Ovary (tissue), 9 donors: ENCODE measurements around the gene NDUFS4. TPM values are rescaled to one million over a fixed set of nuclear protein-coding genes. Genes with fewer than 3 reads are reported as not detected.

ENCODE experiments used
- DNase-seq, 5 donors: peaks; one replicate each; pipeline ENCODE4 v3.0.0-alpha.2; 2019 to 2020
- H3K27ac ChIP-seq, 2 donors: fragments of 200-600 bp; one replicate each; pipeline versions ENCODE4 v1.5.1 to v1.8.0; 2019 to 2022
- H3K27me3 ChIP-seq: fragments of 200-600 bp; one replicate; pipeline ENCODE4 v1.8.0; 2022
- H3K36me3 ChIP-seq: fragments of 200-600 bp; sonication (generic); one replicate; pipeline ENCODE4 v1.5.1; 2019
- H3K4me1 ChIP-seq: one replicate; pipeline ENCODE4 v1.8.1; 2013; ENCODE audit warnings: mild to moderate bottlenecking, moderate library complexity; ENCODE audit not compliant: insufficient read depth
- H3K4me3 ChIP-seq: fragments of 200-600 bp; sonication (generic); one replicate; pipeline ENCODE4 v1.5.1; 2017
- H3K9me3 ChIP-seq, 2 donors: fragments of 200-600 bp in 1 of 2; sonication (generic) in 1 of 2; one replicate each; pipeline versions ENCODE4 v1.5.1 to v1.8.1; 2013 to 2019; ENCODE audit warnings: mild to moderate bottlenecking in 1 of 2, moderate library complexity in 1 of 2
- CTCF ChIP-seq, 3 donors: fragments of 450-650 bp in 2 of 3; fragments of 200-600 bp in 1 of 3; IDR thresholded peaks; one replicate each; pipeline versions ENCODE4 v1.5.1 to v1.8.0; 2016 to 2022; ENCODE audit warnings: antibody characterized with exemption in 3 of 3, mild to moderate bottlenecking in 1 of 3
- EP300 ChIP-seq: sonication (generic); formaldehyde crosslinking; IDR thresholded peaks from one replicate; pipeline ENCODE4 v1.6.1; 2017; ENCODE audit warnings: antibody characterized with exemption
- POLR2A ChIP-seq: fragments of 450-650 bp; IDR thresholded peaks from one replicate; pipeline ENCODE4 v1.6.1; 2017; ENCODE audit warnings: antibody characterized with exemption, mild to moderate bottlenecking, moderate library complexity
- WGBS, 3 donors: extraction: QIAGEN DNeasy Blood & Tissue Kit in 1 of 3; methylation state at CpG; one replicate each; pipeline versions ENCODE4 v1.1.5 to v1.1.7; 2013 to 2017; 5-methylcytosine and 5-hydroxymethylcytosine counted together
- intact Hi-C, 4 donors: fragments of 100-400 bp; cut with DNase I; formaldehyde crosslinking; loops; one replicate each; pipeline versions ENCODE4 v1.11.0 to v1.15.1; 2022 to 2023
- polyA plus RNA-seq, 2 donors: library from polyadenylated mRNA; stranded (reverse); fragments of 200-250 nt in 1 of 2; fragments of 350-450 nt in 1 of 2; fragmentation: Illumina TruSeq in 1 of 2; extraction: RNeasy Lipid Tissue Mini Kit (QIAGEN cat#74804) in 1 of 2; gene quantifications; one replicate each; pipeline ENCODE4 v1.2.3, GENCODE V29; 2013 to 2014
- total RNA-seq, 7 donors: library from RNA; depleted of rRNA in 2 of 7; stranded (reverse); fragments of >200 nt in 2 of 7; fragmentation: NEBNext Ultra II Directional in 3 of 7; extraction: Animal tissue kit (Norgen Biotek cat#: 25700) in 3 of 7; gene quantifications; one replicate each; pipeline versions ENCODE4 v1.1.0 to v1.2.4, GENCODE V29; 2016 to 2023
- donor health status: DM: no; HTN: no; CAD: no; lungs with moderate emphysema.
- donor health status: DM: no; HTN: no; CAD: no.
- donor health status: Bipolar disorder and iron deficiency.
- donor health status: DM: yes; HTN: yes; CAD: no.
- donor health status: DM: no; HTN: no; CAD: no.
- donor health status: DM: yes; HTN: yes; CAD: no.

NDUFS4 gene
- total and polyA plus RNA-seq, 9 donors, result 75.1 to 145 (median 101) TPM

GRCh38 chr5:53580547-53580946 lies 20.1 kb downstream of the NDUFS4 start:
- Histone ChIP-seq H3K27ac (no peak overlapping the region), H3K9me3 (no peaks in the 10 kb centered on the region), H3K36me3 (no peaks in the 10 kb centered on the region), H3K4me1 (peaks cover 5% of the 10 kb centered on the region), H3K27me3 (no peaks in the 10 kb centered on the region), H3K4me3 (no peak overlapping the region)
- 95 to 99% (median 95%) methylated on average over 7 of the region's 7 CpGs for WGBS, 3 donors
- DNase-seq, result no peak
- intact Hi-C loops, result no loop called here
- TF ChIP-seq POLR2A, result no peak
- TF ChIP-seq CTCF (IDR thresholded peaks at IDR 0.05), result no peak
- TF ChIP-seq EP300, result no peak

- peaks cover 5% of the 10 kb centered on the region for H3K4me1 ChIP-seq
- no peak for DNase-seq
- no peaks in the 10 kb centered on the region for H3K27me3 ChIP-seq
- H3K27ac ChIP-seq, result no peak overlapping the region
- intact Hi-C loops, result no loop called here
- H3K9me3 ChIP-seq, result no peaks in the 10 kb centered on the region
- 20 to 31% (median 22%) methylated on average over 4 of the region's 4 CpGs for WGBS, 3 donors
- no peak for TF ChIP-seq EP300
- TF ChIP-seq CTCF (IDR thresholded peaks at IDR 0.05), result no peak
- TF ChIP-seq POLR2A, result no peak
- H3K4me3 ChIP-seq, result no peak overlapping the region
- no peaks in the 10 kb centered on the region for H3K36me3 ChIP-seq
Observed at GRCh38 chr5:53582225-53582624, 21.8 kb downstream of the NDUFS4 start.

DNA sequence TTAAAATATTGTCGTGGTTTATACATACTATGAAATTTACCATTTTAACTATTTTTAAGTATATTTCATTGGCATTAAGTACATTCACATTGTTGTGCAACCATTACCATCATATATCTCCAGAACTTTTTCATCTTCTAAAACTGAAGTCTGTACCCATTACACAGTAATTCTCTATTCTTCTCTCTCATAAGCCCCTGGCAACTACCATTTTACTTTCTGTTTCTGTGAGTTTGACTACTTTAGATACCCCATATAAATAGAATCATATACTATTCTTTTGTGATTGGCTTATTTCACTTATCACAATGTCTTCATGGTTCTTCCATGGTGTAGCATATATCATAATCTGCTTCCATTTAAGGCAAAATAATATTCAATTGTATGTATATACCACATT lies 30.3 kb downstream of the NDUFS4 start:
- Histone ChIP-seq H3K9me3 (no peaks in the 10 kb centered on the region), H3K36me3 (no peaks in the 10 kb centered on the region), H3K27me3 (no peaks in the 10 kb centered on the region), H3K4me3 (no peak overlapping the region), H3K27ac (no peak overlapping the region), H3K4me1 (peaks cover 2% of the 10 kb centered on the region)
- TF ChIP-seq POLR2A (no peak), CTCF (IDR thresholded peaks at IDR 0.05) (no peak), EP300 (no peak)
- no peak for DNase-seq
- WGBS, 3 donors, result 89 to 96% (median 94%) methylated on average over 1 of the region's 1 CpG
- intact Hi-C loops, result no loop called here

DNA sequence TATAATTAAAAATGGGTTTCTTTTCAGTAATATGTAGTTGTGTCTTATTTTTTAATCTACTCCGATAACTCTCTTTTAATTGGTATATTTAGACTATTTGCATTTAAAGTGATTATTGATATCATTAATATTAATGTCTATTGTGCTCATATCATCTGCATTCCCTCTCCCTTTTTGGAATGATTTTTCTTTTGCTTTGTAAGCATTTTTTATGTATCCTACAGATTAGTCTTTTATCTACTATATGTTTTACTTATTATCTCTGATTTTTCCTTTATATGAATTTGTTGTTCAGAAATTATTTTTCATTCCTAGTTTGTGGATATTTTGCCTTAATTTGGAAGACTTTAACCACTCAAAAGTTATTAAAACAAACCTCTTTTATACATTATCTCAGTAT lies 34.0 kb downstream of the NDUFS4 start:
- Histone ChIP-seq H3K4me3 (no peak overlapping the region), H3K4me1 (peaks cover 4% of the 10 kb centered on the region), H3K27me3 (no peaks in the 10 kb centered on the region), H3K36me3 (no peaks in the 10 kb centered on the region), H3K27ac (no peak overlapping the region), H3K9me3 (no peaks in the 10 kb centered on the region)
- TF ChIP-seq EP300 (no peak), CTCF (IDR thresholded peaks at IDR 0.05) (no peak), POLR2A (no peak)
- 84 to 88% (median 87%) methylated on average over 1 of the region's 1 CpG for WGBS, 3 donors
- intact Hi-C loops, result no loop called here
- DNase-seq, result no peak

- no peaks in the 10 kb centered on the region for H3K27me3 ChIP-seq
- H3K27ac ChIP-seq, result no peak overlapping the region
- no peaks in the 10 kb centered on the region for H3K36me3 ChIP-seq
- intact Hi-C loops, result no loop called here
- TF ChIP-seq CTCF (IDR thresholded peaks at IDR 0.05), result no peak
- TF ChIP-seq EP300, result no peak
- TF ChIP-seq POLR2A, result no peak
- peaks cover 3% of the 10 kb centered on the region for H3K4me1 ChIP-seq
- no peak overlapping the region for H3K4me3 ChIP-seq
- H3K9me3 ChIP-seq, result no peaks in the 10 kb centered on the region
- no peak for DNase-seq
- 81 to 92% (median 88%) methylated on average over 4 of the region's 4 CpGs for WGBS, 3 donors
Observed at GRCh38 chr5:53597894-53598293, 37.5 kb downstream of the NDUFS4 start.
